NCI-H510A treated with DMSO at 0.1 percent for 48 hours (cell line): ENCODE results near the gene ERF.

Experiments
- DNase-seq: peaks from one replicate; lab custom pipeline; 2025; lab: John Stamatoyannopoulos, UW

ERF gene

DNA sequence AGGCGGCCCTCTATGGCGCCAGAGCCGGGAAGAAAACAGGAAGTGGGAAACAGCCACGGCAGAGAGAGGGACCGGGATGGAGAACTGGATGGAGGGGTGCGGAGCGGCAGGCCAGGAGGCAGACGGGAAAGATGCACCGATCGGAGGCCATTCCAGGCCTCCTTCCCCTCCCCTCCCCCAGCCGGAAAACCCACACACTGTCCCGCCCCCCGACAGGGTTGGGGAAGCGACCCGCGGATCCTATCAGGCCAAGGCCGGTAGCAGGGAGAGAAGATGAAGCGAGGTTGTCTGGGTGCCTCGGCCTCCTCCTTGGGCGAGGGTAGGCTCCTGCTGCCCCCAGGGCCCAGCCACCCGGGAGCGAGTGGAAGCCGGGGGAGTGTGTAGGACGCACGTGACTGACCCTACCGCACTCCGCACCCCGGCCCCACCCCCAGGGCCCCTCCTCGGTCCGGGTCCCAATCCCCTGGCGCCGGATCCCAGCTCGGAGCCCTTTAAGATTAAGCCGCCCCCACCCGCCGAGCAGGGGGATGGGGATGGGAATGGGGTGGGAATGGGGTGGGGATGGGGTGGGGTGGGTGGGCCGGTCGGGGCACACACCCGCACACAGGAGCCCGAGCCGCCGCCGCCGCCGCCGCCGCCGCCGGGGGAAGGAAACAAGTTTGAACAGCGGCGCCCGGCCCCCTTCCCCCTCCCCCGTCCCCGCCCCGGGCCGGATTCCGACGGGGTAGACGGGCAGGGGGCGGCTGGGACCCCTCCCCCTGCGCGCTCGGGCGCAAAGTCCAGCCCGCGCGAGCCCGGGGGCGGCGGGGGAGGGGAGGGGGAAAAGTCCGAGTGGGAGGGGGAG lies 1.5 kb downstream of the ERF start:
- peak; percentile 43 for DNase-seq

DNA sequence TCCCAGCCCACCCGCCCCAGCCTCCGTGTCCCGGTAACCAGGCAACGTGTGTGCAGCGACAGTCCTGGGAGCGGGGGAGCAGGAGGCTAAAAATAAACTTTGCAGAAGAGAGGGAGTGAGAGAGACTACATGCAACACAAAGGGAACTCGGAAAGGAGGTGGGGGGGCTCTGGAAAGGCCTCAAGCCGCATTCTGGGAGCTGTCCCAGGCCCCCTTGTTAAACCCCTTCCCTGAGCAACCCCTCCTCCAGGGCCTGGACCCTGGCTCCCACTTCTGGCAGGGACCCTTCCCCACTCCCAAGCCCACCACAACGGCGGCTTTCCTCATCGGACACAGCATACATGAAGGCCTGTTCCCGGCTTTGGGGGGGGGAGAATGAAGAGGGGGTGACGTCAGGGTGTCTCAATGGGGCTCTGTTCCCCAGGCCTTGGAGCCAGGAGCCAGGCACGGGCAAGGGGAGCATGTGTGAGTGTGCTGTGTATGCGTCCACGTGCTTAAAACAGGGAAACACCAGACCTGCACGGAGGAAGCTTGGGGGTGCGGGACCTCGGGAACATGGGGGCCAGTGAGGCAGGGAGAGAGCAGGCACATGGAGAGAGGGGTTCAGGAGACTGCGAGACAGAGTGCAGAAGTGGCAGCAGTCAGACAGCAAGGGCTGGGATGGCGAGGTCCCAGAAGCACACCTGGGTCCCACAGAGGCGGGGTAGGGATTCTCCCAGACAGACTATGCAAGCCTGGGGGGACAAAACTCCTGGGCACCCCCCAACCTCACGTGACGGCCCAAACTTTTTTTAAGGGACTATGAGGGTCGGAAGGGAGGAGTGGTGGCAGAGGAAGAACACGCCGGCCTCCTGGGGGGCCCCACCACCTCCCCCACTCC lies 2.3 kb downstream of the ERF start:
- DNase-seq, result no peak

GRCh38 chr19:42251572-42252358 lies 3.2 kb downstream of the ERF start:
- no peak for DNase-seq

DNA sequence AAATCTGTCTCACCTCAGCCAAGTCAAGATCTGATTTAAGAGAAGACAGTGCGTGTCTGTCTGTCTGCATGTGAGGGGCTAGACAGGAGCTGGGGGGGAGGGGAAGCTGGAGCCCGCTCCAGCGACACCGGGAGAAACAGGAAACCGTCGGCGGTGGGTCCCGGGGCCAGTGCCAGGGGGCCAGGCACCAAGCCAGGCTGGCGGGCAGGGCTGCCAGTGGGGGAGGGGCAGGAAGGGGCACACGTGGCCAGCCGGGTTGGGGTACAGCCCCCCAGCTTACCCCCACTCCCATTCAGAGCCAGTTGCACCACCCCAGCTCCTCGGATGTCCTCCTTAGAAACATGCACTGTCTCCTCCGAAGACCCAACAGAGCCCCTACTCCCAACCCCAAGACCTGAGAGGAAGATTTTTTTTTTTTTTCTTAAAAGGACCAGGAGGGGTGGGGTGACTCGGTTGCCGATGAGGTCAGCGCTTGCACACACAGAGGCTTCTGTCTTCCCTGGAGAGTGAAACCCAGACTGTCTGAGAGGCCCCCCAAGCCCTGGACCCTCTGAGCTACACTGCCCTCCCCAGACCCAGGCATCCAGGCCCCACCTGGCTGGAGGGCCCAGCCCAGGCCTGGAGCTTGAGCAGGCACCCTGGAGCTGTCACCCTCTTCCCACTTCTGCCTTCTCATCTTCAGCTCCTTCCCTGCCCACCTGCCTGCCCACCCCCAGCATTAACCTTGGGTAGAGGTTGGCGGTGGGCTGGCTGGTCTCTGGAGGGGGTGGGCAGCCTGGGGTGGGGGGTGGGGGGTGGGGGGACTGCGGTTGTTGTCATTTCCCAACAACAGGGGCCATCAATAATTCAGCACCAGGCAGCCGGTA lies 4.0 kb downstream of the ERF start:
- DNase-seq, result no peak

GRCh38 chr19:42250183-42250665 lies 4.7 kb downstream of the ERF start:
- no peak for DNase-seq

GRCh38 chr19:42249769-42250168 lies 5.2 kb downstream of the ERF start:
- no peak for DNase-seq

- no peak for DNase-seq
These were observed 5.7 kb downstream of the ERF start for GRCh38 chr19:42249149-42249750.

DNA sequence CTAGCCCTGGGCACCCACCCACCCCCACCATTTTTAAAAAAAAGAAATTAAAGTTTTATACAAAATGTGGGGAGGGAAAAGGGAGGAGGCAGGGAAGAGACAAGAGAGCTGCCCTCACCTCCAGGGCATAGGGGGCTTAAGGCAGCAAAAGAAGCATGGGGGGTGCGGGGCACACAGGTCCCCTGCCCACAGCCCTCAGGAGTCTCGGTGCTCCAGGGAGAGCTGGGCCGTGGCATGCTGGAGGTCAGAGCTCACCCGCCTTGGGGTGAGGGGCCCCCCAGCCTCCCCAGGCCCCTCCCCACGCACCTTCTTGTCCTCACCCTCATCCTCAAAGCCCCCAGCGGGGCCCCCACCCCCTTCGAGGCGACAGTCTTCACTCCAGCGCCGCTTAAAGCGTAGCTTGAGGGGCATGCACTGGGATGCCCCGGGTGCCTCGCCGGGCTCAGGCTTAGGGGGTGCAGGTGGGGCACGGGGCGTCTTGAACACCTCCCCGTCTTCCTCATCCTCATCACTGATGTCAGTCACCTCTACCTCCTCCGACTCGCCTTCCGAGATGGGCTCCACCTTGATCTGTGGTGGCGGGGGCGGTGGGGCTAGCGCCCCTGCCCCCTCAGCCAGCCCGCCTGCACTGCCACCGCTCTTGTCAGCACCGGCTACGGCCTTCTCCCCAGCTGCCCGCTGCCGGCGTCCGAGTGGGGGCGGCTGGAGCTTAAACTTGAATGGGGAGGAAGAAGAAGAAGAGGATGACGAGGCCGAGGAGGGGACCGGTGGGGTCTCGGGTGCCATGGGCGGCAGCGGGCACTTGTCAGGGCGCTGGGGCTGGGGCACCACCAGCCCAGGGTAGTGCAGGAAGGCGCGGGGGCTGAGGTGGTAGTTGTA lies 6.4 kb downstream of the ERF start:
- no peak for DNase-seq

- no peak for DNase-seq
These were observed 7.2 kb downstream of the ERF start for GRCh38 chr19:42247640-42248199.

DNA sequence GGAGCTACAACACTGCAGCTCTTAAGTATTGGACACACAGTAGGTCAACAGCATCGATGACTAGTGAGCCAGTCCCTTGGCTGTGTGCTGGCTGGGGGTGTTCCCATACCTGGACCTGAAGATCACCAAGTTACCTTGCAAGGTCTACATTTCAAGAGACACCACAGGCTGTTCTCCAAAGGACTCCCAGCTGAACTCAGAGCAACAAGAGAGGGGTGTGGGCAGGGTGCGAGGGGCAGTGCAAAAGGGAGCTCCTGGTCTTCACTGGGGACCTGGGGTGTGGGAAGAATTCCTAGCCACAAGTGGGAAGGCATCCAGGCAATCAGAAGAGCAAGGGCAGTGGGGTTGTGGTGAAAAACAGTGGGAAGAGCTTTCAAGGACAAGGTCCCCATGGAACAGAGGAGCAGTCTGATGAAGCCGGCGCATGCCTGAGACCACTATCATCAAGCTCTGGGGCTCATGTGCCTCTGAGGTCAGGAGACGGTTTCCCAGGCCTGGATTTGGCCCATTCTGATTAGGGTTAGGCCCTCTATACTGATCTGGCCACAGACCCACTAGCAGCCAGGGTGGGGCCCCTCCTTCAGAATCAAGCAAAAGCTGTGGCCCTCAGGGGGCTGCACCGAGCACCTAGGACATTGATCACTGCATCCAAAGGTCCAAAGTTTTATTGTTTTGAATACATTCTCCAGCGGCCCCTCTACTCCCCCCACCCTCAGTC lies 7.8 kb downstream of the ERF start:
- no peak for DNase-seq

DNA sequence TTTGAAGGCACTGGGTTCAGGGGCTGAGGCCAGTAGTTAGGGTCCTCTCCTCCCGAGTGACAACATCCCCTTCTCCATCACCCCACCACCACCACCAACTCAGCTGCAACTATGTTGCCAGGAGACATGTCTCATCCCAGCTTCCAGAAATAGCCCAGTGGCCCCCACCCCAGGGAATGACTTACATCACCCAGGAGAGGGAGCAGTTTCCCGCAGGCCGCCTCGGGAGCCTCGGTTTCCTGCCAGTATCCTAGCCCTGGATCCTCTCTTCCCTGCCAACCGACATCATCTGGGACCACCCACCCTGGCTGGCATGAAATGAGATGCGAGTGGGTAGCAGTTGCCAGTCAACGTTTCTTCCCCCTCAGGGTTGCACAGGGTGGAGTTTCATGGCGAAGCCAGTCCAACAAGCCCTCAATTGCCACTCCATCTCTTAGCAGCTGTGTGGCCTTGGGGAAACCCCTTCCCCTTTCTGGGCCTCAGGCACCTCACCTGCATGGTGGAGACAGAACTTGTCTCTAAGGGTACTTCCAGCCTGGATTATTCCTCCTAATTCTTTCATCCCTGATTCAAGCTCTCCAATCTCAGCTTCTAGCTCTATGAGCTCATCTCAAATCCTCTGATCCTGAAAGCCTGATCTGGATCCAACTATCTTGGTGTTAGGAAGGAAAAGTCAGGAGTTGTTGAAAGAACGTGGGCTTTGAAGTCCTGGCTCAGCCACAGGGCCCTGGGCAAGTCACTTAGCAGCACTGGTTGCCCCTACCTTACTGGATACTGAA lies 8.6 kb downstream of the ERF start:
- no peak for DNase-seq

DNA sequence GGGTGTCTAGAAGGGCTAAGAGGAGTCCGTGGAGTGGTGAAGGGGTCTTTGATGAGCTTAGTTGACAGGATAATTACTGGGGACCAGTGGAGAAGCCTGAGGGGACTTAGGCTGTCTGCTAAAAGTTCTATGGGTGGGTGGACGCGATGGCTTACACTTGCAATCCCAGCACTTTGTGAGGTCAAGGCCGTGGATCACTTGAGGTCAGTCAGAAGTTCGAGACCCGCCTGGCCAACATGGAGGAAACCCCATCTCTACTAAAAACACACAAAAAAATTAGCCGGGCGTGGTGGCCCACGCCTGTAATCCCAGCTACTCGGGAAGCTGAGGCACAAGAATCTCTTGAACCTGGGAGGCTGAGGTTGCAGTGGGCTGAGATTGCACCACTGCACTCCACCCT lies 9.7 kb downstream of the ERF start:
- no peak for DNase-seq

DNA sequence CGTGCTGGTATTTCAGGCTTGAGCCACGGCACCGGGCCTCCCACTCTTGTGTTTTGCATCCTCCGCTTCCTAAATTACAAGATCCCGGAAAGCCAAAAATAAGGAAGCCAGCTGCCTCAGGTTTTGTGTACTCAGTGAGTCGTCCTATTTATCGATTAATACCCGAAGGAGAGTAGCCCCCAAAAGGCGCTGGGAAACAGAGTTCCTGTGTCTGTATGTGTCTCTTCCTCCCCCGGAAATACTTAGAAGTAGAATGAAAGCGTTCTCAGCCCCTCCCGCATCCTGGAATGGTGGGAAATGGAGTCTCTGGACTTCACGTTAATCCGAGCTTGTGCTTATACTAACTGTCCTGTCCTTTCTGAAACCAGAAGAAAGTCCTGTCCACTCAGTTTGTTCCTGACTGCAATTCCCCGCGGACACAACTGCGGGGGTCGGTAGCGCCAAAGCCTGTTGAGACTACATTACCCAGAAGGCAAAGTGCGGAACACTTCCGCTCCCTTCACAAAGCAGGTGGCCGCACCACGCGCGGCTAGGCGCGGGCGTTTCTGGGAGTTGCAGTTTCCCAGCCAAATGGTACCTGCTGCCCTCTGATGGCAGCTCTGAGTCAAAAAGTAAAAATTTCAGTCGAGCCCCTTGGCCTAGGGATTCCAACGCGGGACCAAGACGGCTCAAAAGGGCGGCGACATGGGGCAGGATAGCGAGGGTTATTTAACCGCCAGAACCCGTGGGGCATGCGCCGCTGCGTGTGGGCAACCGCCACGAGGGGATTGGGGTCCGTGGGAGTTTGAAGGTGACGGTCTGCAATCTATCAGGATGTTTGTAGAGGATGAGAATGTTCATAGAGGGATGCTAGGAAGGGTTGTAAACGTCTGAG lies 10.3 kb downstream of the ERF start:
- peak; percentile 94 for DNase-seq

GRCh38 chr19:42242512-42243409 lies 12.2 kb downstream of the ERF start, which contains the start of gene GSK3A:
GSK3A (minus strand) TSS chr19:42242602; CDS start chr19:42242465, 137 bp downstream.
- DNase-seq, result peak; percentile 100

DNA sequence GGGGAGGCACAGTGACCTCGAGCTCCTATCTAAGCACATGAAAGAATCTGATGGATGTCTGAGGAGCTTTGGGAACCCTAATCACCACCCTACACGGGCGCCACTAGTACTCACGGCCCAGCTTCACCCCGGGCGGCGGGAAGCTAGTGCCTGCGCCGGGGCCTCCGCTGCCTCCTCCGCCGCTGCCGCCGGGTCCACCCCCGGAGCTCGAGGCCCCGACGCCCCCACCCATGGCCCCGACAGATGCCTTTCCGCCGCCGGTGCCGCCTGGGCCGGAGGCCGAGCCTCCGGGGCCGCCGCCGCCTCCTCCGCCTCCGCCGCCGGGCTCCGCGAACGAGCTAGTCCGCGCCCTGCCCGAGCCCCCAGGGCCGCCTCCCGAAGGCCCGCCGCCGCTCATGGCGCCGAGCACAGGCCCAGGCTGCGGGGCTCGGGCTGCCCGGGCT lies 12.8 kb downstream of the ERF start:
- no peak for DNase-seq

GRCh38 chr19:42241279-42241678 lies 13.6 kb downstream of the ERF start:
- DNase-seq, result no peak
